ENCODE data around the gene CAMSAP2. TPM values are rescaled to one million over a fixed set of nuclear protein-coding genes. Genes with fewer than 3 reads are reported as not detected.

CAMSAP2 gene
- total RNA-seq, 1 donor from 2014 or later, result 10.6 TPM

DNA sequence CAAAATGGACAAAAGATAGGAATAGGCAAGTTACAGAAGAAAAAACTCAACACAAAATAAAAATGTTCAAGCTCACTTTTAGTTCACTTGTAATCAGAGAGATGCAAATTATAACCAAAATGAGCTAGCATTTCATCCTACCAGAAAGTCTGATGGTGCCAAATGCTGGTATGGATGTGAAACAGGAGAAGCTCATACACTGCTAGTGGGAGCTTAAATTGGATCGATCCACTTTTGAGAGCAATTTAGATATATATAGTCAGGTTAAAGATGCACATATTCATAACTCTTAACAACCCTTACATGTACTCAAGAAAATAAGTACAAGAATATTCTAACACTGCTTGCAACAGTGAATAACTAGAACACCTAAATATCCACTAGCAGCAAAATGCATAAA is 18.5 kb upstream of the CAMSAP2 start:
- H3K4me3 ChIP-seq (ENCODE audit: low read depth, low read length), result no peak overlapping the region
- no peak for DNase-seq (ENCODE audit: low read depth)
- no peak for TF ChIP-seq CTCF (conservative IDR thresholded peaks at IDR 0.05; ENCODE audit: low read depth, low read length)

DNA sequence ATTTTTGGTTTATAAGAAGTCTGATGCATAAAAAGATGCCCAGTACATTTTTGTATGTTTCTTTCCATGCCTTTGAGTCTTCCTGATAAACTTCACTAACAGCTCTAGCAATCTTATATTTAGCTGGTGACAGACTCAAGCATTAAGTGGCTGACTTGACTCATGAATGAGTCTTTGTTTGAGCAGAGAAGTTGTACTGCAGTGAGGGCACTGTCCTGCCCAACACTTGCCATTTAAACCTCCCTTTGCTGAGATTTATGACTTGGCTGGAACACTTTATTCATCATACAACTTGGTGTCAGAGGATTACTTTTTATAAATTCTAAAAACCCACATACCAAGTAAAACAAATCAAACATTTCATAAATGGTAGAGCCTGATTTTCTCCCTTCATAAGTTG is 14.6 kb upstream of the CAMSAP2 start:
- DNase-seq (ENCODE audit: low read depth), result no peak
- no peak overlapping the region for H3K4me3 ChIP-seq (ENCODE audit: low read depth, low read length)
- TF ChIP-seq CTCF (conservative IDR thresholded peaks at IDR 0.05; ENCODE audit: low read depth, low read length), result no peak

- no peak for TF ChIP-seq CTCF (conservative IDR thresholded peaks at IDR 0.05; ENCODE audit: low read depth, low read length)
- DNase-seq (ENCODE audit: low read depth), result no peak
- no peak overlapping the region for H3K4me3 ChIP-seq (ENCODE audit: low read depth, low read length)
Observed at GRCh38 chr1:200727257-200727656, 11.4 kb upstream of the CAMSAP2 start.

DNA sequence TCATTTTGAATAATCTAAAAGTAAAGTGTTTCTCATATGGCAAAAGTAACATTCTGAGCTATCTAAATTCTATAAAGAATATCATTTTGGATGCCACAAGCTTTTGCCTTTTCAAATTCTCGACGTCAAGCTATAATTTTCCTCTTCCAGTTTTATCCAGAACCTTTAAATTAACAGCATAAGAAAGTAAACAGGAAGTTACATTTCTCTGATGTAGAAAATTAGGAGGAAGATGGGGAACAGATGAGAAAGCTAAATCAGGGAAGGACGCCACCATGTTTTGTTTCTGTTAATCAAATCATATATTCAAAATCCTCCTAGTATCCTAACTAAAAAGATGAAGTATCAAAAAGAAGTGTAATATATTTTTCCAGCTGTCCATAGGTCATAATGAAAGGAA is 8.8 kb upstream of the CAMSAP2 start:
- DNase-seq (ENCODE audit: low read depth), result no peak
- TF ChIP-seq CTCF (conservative IDR thresholded peaks at IDR 0.05; ENCODE audit: low read depth, low read length), result no peak

DNA sequence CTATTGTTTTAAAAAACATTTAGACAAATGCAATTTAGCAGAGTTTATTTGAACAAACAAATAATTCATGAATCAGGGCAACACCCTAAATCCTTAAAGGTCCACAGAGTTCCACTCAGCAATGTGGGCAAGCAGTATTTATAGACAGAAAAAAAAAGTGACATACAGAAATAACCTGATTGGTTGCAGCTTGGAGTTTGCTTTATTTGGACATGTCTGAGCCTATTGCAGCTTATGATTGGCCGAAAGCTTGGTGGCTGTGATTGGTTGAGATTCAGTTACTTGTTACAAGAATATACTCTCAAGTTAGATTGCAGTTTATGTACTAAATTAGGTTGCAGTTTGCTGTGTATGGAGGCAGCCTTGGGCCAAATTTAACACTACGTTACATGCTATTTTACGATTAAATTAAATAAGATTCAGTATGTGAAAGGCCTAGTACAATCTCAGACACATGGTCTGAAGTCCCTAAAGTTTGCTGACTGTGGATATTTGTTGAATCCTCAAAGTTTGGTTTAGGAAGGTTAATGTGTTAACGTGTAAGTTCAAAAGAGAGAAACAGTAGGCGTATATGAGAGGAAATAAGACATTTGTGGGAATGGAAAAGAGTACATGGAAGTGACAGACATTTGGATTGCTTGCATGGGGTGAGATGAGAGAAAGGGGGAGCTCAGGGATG is 6.9 kb upstream of the CAMSAP2 start:
- no peak for DNase-seq (ENCODE audit: low read depth)
- no peak overlapping the region for H3K4me3 ChIP-seq (ENCODE audit: low read depth, low read length)
- TF ChIP-seq CTCF (conservative IDR thresholded peaks at IDR 0.05; ENCODE audit: low read depth, low read length), result no peak

More for the DNA sequence above, 8.8 kb upstream of the CAMSAP2 start:
- H3K4me3 ChIP-seq (ENCODE audit: low read depth, low read length), result no peak overlapping the region

DNA sequence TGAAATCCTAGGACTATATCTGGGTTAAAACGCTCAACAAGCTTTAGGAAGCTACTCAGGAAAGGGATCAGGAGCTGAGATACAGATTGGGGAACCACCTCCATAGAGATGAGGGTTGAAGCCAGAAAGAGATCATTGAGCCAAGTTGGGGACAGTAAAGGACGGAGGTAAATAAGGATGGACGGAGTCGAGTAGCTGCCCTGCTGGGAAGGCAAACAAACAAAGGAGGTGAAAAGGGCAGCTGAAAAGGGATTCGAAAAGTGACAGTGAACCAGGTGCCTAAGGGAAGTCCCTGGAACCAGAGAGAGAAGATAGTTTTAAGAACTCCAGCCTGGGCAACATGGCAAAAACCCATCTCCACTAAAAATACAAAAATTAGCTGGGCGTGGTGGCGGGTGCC is 6.3 kb upstream of the CAMSAP2 start:
- DNase-seq (ENCODE audit: low read depth), result no peak
- H3K4me3 ChIP-seq (ENCODE audit: low read depth, low read length), result no peak overlapping the region
- no peak for TF ChIP-seq CTCF (conservative IDR thresholded peaks at IDR 0.05; ENCODE audit: low read depth, low read length)

GRCh38 chr1:200733907-200734306 is 4.8 kb upstream of the CAMSAP2 start:
- TF ChIP-seq CTCF (conservative IDR thresholded peaks at IDR 0.05; ENCODE audit: low read depth, low read length), result no peak
- DNase-seq (ENCODE audit: low read depth), result no peak

More at GRCh38 chr1:200733907-200734306, 4.8 kb upstream of the CAMSAP2 start:
- H3K4me3 ChIP-seq (ENCODE audit: low read depth, low read length), result no peak overlapping the region
